Suprapubic skin (tissue), 4 donors: Measurements from ENCODE around the gene DMRTC1. TPM values are rescaled to one million over a fixed set of nuclear protein-coding genes. Genes with fewer than 3 reads are reported as not detected.
"Not testable (repeated sequence)": the region's sequence is repeated elsewhere in the genome, so short reads cannot be mapped to it uniquely, and the experiment has no call there.

ENCODE experiments used
- DNase-seq, 2 donors: peaks; one replicate each; pipeline ENCODE4 v3.0.0-alpha.2; 2019; ENCODE audit warnings: low spot score in 2 of 2
- H3K27ac ChIP-seq: fragments of 200-600 bp; sonication (generic); one replicate; pipeline ENCODE4 v1.5.1; 2019
- H3K27me3 ChIP-seq: fragments of 200-600 bp; sonication (generic); one replicate; pipeline ENCODE4 v1.5.1; 2019
- H3K36me3 ChIP-seq: fragments of 200-600 bp; sonication (generic); one replicate; pipeline ENCODE4 v1.5.1; 2019
- H3K4me1 ChIP-seq: fragments of 200-600 bp; sonication (generic); one replicate; pipeline ENCODE4 v1.5.1; 2019
- H3K4me3 ChIP-seq: fragments of 200-600 bp; sonication (generic); one replicate; pipeline ENCODE4 v1.5.1; 2019; ENCODE audit warnings: mild to moderate bottlenecking
- H3K9me3 ChIP-seq: fragments of 200-600 bp; sonication (generic); one replicate; pipeline ENCODE4 v1.5.1; 2019
- WGBS: methylation state at CpG from one replicate; pipeline ENCODE4 v1.1.5; 2018; 5-methylcytosine and 5-hydroxymethylcytosine counted together
- total RNA-seq, 4 donors: library from RNA; depleted of rRNA; stranded (reverse); fragments of >200 nt; gene quantifications; one replicate each; pipeline ENCODE4 v1.1.0, GENCODE V29; 2016

DMRTC1 gene, protein sequence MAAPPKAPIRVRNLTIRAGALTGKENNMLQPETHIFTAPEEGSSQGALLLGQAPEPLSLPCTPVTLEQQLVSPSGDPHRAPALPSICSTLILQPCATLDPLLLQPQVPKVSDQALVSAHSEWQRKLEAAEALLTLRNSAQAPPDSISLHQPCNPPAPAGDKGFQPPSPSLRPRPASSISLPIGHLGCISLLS
- not detected for total RNA-seq

DNA sequence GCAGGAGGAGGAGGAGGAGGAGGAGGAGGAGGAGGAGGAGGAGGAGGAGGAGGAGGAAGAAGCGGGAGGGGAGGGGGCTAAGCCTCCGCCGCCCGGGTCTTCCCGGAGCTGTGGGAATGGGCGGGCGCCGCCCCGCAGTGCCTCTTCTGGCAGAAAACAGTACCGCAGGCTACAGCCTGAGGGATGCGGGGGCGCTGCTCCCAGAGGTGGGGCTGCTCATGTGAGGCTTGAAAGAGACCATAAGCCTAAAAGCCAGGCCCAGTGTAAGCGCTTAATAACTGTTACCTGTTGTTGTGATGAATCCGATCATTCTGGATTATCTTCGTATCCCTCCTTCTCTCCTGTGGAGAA lies at the start of gene DMRTC1:
Gene DMRTC1 (minus strand): TSS at position 19 of the 351 bp plus-strand sequence. CDS start 68,143 bp downstream, outside the sequence.
- not testable (repeated sequence) for DNase-seq, H3K27ac ChIP-seq, H3K9me3 ChIP-seq, H3K36me3 ChIP-seq, H3K4me1 ChIP-seq, H3K4me3 ChIP-seq, H3K27me3 ChIP-seq
- WGBS, result no CpG with 5 or more reads among the region's 15 CpGs

DNA sequence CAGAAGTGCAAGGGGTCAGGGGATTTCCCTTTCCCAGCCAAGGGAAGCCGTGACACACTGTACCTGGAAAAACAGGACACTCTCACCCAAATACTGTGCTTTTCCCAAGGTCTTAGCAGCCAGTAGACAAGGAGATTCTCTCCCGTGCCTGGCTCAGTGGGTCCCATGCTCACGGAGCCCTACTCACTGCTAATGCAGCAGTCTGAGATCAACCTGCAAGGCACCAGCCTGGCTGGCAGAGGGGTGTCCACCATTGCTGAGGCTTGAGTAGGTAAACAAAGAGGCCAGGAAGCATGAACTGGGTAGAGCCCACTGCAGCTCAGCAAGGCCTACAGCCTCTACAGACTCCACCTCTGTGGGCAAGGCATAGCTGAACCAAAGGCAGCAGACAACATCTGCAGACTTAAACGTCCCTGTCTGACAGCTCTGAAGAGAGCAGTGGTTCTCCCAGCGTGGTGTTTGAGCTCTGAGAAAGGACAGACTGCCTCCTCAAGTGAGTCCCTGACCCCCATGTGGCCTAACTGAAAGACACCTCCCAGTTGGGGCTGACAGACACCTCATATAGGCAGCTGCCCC lies 37.3 kb upstream of the DMRTC1 start:
- not testable (repeated sequence) for H3K27me3 ChIP-seq, H3K27ac ChIP-seq, DNase-seq, H3K9me3 ChIP-seq, H3K4me1 ChIP-seq, H3K4me3 ChIP-seq, H3K36me3 ChIP-seq
- 70% methylated on average over 5 of the region's 5 CpGs for WGBS

DNA sequence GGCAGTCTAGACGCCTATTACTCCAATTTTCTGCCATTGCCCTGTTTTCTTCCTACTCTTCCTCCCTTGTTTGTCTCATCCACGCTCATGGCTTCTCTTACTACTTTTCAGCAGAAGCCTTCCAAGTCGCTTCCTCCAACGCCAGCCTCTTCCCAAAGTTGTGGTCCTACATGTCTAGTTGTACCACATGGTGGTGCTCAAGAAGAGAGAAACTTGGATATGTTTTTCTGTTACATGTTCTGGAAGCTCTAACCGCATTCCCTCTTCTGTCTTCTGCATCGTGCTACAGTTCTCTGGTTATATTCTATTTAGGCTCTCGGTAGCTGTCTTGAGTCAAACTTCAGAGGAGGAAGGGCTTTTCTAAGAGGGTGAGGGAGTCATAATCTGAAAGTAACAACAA lies 31.2 kb upstream of the DMRTC1 start:
- not testable (repeated sequence) for H3K27me3 ChIP-seq, H3K4me1 ChIP-seq, H3K27ac ChIP-seq, DNase-seq, H3K9me3 ChIP-seq, H3K4me3 ChIP-seq, H3K36me3 ChIP-seq
- no CpG with 5 or more reads among the region's 7 CpGs for WGBS

DNA sequence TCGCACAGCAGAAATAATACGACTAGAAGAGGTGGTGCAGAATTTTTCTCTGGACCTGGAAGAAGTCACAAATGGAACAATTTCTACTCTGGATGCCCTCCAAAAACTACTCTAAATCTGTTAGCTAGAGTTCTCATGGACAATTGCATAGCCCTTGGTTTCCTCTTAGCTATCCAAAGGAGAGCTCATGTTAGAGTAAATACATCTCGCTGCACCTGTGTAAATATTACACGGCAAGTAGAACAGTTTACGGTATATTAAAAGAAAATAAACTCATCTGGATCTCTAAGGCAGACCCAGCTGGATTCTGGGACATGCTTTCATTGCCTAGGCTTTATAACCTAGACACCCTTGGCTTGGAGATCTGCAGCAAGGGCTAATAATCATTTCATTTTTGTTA lies 28.2 kb upstream of the DMRTC1 start:
- H3K9me3 ChIP-seq, H3K4me3 ChIP-seq, H3K27me3 ChIP-seq, H3K36me3 ChIP-seq, H3K4me1 ChIP-seq, H3K27ac ChIP-seq, DNase-seq: not testable (repeated sequence)
- WGBS, result no CpG with 5 or more reads among the region's 5 CpGs

DNA sequence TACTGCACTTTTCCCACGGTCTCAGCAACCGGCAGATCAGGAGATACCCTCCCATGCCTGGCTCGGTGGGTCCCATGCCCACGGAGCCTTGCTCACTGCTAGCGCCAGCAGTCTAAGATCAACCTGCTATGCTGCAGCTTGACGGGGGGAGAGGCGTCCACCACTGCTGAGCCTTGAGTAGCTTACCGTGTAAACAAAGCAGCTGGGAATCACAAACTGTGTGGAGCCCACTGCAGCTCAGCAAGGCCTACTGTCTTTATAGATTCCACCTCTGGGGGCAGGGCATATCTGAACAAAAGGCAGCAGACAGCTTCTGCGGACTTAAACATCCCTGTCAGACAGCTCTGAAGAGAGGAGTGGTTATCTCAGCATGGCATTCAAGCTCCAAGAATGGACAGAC lies 16.3 kb upstream of the DMRTC1 start:
- H3K4me1 ChIP-seq, H3K36me3 ChIP-seq, DNase-seq, H3K4me3 ChIP-seq, H3K9me3 ChIP-seq, H3K27me3 ChIP-seq, H3K27ac ChIP-seq: not testable (repeated sequence)
- no CpG with 5 or more reads among the region's 9 CpGs for WGBS

DNA sequence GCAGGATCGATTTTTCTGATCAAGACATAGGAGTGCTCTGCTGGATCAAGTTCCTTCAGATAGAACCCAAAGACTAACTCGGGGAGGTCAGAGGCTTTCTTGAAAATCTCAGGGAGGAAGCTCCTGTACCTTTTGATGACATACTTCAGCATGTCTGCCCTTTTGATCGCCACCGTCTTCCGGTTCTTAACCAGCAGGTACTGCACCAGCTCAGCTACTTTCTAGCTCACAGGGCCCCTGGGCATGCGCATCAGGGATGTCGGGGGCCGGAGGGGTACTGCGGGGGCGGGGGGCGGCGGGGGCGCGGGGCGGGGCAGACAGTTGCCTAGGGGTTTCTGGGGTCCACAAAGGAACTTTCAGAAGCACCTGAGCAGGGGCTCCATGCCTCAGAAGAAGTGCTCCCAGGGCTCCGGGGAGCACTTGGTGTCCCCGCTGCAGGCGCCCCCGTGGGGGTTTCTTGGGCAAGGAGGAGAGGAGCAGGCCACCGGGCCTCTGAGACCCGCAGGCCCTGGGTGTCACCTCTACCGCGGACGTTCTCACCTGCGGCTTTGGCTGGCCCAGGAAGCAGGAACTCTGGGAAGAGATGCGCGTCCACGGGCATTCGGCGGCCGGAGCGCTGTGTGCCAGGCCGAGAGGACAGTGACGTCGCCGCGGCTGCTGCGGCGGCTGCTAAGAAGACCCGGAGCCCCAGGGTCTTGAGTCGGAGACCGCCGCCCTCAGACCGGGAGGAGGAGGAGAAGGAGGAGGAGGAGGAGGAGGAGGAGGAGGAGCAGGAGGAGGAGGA lies 410 bp downstream of the DMRTC1 start:
- H3K9me3 ChIP-seq, H3K27ac ChIP-seq, H3K36me3 ChIP-seq, DNase-seq, H3K4me1 ChIP-seq, H3K4me3 ChIP-seq, H3K27me3 ChIP-seq: not testable (repeated sequence)
- WGBS, result no CpG with 5 or more reads among the region's 44 CpGs

DNA sequence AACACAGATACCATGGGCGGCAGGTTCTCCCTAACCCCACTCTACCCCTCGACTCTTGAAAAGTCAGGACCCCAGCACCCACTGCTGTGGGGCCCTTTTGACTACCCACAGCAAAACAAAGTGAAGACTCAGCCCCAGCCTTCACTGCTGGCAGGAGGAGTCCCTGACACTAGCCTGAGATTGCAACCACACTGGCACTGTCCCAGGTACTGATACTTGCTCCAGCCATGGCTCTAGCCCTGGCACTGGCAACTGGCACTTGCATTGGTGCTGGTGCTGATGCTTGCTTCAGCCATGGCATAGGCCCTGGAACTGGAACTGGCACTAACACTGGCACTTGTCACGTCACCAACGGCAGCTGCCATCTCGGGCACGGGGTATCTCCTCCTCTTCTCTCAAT lies 1.4 kb downstream of the DMRTC1 start:
- not testable (repeated sequence) for H3K36me3 ChIP-seq, H3K4me1 ChIP-seq, H3K27ac ChIP-seq, H3K9me3 ChIP-seq, H3K27me3 ChIP-seq, DNase-seq, H3K4me3 ChIP-seq
- WGBS, result no CpG with 5 or more reads among the region's 6 CpGs

DNA sequence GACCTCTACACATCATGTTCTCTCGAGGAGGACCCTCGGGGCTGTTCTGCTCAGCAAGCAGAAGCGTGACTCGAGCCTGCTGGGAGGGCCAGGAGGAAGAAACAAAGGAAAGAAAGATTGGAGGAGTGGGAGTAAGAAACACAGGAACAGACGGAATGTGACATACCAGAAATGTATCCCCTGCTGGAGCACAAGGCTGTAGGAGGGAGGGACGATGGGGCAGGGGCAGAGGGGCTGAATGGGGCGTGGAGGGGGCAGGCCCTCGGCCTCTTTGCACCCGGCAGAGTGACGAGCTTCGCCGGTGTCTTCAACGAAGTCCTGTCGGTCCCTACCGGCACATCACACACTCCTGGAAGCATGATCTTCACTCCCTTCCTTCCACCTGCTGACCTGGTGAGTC lies 5.7 kb downstream of the DMRTC1 start, which contains the start of gene FAM236A:
Gene FAM236A (plus strand): TSS at position 301 of the 400 bp plus-strand sequence. CDS start 57 bp downstream, at position 358.
- H3K27me3 ChIP-seq, DNase-seq, H3K36me3 ChIP-seq, H3K27ac ChIP-seq, H3K4me3 ChIP-seq, H3K4me1 ChIP-seq, H3K9me3 ChIP-seq: not testable (repeated sequence)
- no CpG with 5 or more reads among the region's 15 CpGs for WGBS

DNA sequence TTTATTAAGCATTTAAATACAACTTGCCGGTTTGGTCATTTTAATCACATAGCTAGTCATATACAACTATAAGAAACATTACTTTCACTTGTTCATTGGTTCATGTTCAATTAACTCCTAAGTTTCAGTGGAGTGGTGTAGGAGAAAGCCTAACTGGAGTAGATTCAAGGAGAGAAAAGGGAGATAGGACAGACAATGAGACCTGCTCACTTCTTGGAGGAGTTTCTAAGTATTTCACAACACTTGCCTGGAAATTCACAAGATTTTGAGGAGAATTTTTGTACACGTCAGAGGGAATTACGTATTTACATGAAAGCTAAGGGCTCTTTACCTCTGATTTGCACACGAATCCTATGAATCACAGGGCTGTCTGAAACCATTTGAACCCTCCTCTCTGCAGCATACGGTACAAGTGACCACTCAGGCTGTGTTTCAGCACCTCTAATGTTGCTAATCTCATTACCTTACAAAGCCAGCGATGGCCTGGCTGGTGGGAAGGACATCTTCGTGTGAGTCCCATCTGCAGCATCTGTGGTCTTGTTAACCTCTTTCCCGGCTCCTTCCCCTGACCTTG lies 6.7 kb downstream of the DMRTC1 start:
- H3K27me3 ChIP-seq, H3K4me3 ChIP-seq, H3K27ac ChIP-seq, H3K36me3 ChIP-seq, H3K9me3 ChIP-seq, H3K4me1 ChIP-seq, DNase-seq: not testable (repeated sequence)
- WGBS, result no CpG with 5 or more reads among the region's 8 CpGs

DNA sequence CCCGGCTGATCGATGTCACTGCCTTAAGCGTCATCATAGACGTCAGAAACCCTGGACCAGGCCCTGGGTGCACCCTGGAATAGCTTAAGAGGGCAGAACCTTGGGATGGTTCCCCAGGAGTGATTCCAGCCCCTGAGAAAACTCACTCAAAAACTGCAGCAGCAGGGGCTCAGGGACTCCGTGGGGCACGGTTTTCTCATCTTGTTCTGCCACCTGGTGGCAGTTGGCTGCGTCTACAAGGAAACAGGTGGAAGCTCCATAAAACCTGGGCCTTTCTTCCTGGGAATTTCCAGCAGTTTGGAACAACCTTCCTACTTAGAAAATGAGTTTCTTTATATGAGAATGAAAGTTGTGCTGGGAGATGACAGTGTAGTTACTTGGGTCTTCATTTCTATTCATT lies 7.2 kb downstream of the DMRTC1 start:
- not testable (repeated sequence) for H3K36me3 ChIP-seq, H3K4me1 ChIP-seq, H3K27me3 ChIP-seq, H3K9me3 ChIP-seq, H3K27ac ChIP-seq, DNase-seq, H3K4me3 ChIP-seq
- WGBS, result no CpG with 5 or more reads among the region's 7 CpGs

DNA sequence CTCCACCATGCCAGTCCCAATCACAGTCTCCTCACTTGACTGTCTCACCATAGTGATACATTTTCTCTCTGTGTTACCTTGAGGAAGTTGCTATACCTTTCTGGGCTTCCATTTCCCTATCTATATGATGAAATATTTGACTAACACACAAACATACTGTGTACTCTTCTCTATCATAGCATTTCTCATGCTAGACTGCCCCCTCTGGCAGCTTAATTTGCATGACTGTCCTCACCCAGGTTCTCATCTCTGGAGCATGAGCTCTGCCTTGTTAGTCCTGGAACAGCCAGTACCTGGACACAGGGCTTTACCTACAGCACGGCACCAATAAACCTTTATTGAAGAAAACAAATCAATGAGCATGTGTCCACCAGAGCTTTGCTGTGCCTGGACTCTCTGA lies 11.4 kb downstream of the DMRTC1 start:
- H3K36me3 ChIP-seq, H3K27me3 ChIP-seq, DNase-seq, H3K4me1 ChIP-seq, H3K4me3 ChIP-seq, H3K9me3 ChIP-seq, H3K27ac ChIP-seq: not testable (repeated sequence)
- WGBS, result no CpG with 5 or more reads among the region's 1 CpG

DNA sequence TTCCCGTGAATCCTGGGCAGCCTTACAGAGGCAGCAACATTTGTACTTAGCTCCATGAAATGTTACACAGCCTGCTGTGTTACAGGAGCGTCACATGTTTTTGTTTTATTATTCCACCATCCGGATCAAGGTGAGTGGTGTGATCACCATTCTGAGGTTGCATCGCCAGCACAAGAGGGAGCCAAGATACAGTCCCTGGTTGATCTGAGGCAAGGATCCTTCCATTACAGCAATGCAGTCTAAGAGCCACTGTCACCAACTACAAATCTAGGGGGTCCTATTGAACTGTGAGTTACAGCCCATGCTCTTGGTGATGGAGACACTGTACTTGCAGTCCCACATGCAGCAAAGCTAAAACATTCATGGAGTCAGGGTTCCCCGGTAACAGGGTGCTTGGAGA lies 27.5 kb downstream of the DMRTC1 start:
- DNase-seq, result not testable (repeated sequence)
- no CpG with 5 or more reads among the region's 5 CpGs for WGBS

DNA sequence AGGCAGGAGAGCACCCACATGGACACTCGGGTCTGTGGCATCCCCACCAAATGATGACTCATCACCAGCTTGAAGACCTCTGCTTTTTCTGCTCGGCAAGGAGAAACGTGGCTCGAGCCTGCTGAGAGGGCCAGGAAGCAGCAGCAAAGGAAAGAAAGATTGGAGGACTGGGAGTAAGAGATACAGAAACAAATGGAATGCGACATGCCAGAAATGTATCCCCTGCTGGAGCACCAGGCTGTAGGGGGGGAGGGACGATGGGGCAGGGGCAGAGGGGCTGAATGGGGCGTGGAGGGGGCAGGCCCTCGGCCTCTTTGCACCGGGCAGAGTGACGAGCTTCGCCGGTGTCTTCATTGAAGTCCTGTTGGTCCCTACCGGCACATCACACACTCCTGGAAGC lies 31.3 kb downstream of the DMRTC1 start, which contains the start of gene FAM236C:
Gene FAM236C (plus strand): TSS at position 301 of the 400 bp plus-strand sequence. CDS start 100 bp downstream, outside the sequence.
- not testable (repeated sequence) for H3K4me1 ChIP-seq, DNase-seq, H3K27me3 ChIP-seq, H3K36me3 ChIP-seq, H3K27ac ChIP-seq, H3K9me3 ChIP-seq, H3K4me3 ChIP-seq
- WGBS, result no CpG with 5 or more reads among the region's 13 CpGs

More for the DNA sequence above, 27.5 kb downstream of the DMRTC1 start:
- H3K27me3 ChIP-seq, H3K9me3 ChIP-seq, H3K27ac ChIP-seq, H3K36me3 ChIP-seq, H3K4me3 ChIP-seq, H3K4me1 ChIP-seq: not testable (repeated sequence)

DNA sequence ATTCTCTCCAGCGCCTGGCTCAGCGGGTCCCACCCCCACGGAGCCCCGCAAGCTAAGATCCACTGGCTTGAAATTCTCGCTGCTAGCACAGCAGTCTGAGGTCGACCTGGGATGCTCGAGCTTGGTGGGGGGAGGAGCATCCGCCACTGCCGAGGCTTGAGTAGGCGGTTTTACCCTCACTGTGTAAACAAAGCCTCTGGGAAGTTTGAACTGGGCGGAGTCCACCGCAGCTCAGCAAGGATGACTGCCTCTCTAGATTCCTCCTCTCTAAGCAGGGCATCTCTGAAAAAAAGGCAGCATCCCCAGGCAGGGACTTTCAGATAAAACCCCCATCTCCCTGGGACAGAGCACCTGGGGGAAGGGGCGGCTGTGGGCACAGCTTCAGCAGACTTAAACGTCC lies 53.9 kb downstream of the DMRTC1 start:
- not testable (repeated sequence) for H3K36me3 ChIP-seq, H3K4me1 ChIP-seq, H3K27me3 ChIP-seq, H3K9me3 ChIP-seq, DNase-seq, H3K27ac ChIP-seq, H3K4me3 ChIP-seq
- WGBS, result no CpG with 5 or more reads among the region's 14 CpGs
